ENCODE measurements around the gene KDM8.

DNA sequence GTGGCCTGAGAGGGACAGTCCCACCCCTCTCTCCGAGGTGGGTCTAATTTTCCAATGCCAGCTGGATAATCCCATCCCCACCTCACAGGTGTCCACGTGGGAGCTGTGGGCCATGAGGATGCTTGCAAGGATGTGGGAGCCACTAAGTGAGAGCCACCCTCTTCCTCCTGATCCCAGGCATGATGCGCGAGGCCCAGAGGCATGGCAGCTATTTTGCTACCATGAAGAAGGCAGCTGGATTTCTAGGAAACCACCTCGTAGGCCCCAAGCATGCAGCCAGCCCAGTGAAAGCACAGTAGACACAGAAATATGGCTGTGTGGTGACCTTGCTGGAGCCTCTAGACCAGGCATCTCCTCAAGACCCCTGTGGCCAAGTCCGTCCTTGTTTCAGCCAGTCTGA, 20.4 kb downstream of the KDM8 start:
- TF ChIP-seq CTCF (IDR thresholded peaks at IDR 0.05; ENCODE audit: insufficient read depth, low read length, poor library complexity, severe bottlenecking) = no peak
- no peak for TF ChIP-seq EZH2phosphoT487 (conservative IDR thresholded peaks at IDR 0.05; ENCODE audit: low read length)
